GM19455 (cell line): ENCODE results near the gene RAB44.
"Not testable (repeated sequence)": the region's sequence is repeated elsewhere in the genome, so short reads cannot be mapped to it uniquely, and the experiment has no call there.

Source experiments
- ATAC-seq: cut with Tn5 transposase; IDR thresholded peaks from one replicate; pipeline ENCODE4 v1.9.1; 2021; ENCODE audit not compliant: unreplicated experiment

Gene RAB44, protein sequence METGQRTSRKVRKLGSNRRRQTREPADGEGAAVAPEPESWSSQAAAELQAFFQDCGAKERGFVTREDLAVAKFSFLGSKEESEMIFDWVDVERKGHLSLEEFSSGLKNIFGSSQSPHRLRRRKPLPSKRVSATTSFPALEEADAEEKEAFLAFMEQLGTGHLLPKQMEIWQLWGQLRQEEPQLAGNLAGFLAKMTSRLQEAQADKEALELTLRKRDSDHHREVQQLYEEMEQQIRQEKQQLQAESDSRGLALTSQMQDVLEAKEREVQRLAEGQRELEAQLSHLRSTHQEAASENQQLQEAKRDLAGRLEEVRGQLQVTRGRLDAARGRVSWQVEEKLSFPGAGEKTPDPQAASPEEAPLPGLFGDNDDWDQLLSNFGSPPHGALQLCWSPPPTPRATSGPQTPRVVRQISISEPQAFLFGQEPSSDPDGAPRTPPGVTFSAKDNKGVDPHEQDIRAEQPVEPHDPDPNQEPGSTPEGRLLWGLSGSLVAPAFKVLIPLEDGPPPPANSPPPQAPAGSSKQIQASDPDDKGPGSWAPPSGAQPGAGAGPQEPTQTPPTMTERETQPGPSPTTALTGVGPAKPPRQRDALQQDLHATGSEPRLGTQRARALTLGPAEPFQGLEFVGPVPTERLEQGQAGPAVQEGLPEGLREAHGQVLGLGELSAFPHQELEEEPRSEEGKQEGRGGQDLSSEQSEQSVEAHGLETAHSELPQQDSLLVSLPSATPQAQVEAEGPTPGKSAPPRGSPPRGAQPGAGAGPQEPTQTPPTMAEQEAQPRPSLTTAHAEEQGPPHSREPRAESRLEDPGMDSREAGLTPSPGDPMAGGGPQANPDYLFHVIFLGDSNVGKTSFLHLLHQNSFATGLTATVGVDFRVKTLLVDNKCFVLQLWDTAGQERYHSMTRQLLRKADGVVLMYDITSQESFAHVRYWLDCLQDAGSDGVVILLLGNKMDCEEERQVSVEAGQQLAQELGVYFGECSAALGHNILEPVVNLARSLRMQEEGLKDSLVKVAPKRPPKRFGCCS

DNA sequence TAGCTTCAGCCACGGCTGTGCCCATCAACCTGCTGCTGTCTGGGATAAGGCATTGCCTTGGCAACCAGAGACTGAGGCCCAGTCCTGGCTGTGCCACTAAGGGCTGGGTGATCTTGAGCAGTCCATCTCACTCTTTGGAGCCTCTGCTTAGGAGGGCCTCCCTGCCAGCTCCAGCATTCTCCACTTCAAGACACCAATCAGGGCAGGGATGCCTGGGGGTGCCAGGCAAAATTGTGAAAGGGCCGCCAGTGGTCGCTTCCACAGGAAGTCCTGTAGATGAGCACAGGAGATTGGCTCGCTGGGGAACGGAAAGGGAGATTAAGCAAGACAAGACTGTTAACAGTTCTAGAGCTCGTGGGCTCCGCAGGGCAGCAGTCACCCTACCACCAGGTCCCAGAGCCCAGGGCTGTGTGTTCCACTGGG lies at the start of gene RAB44:
TSS of gene RAB44 (plus strand) at position 346 of the 423 bp plus-strand sequence. CDS start 6,410 bp downstream, outside the sequence.
- ATAC-seq, result no peak

DNA sequence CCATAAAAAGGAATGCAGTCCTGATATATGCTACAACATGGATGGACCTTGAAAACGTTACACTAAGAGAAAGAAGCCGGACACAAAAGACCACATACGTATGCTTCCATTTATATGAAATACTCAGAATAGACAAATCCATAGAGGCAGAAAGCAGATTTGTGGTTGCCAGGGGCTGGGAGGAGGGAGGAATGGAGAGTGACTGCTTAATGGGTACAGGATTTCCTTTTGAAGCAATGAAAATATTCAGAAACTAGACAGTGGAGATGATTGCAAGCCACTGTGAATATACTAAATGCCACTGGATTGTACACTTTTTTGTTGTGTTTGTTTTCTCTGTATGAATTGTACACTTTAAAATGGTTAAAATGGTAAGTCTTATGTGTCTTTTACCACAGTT lies 48.5 kb upstream of the RAB44 start:
- no peak for ATAC-seq

DNA sequence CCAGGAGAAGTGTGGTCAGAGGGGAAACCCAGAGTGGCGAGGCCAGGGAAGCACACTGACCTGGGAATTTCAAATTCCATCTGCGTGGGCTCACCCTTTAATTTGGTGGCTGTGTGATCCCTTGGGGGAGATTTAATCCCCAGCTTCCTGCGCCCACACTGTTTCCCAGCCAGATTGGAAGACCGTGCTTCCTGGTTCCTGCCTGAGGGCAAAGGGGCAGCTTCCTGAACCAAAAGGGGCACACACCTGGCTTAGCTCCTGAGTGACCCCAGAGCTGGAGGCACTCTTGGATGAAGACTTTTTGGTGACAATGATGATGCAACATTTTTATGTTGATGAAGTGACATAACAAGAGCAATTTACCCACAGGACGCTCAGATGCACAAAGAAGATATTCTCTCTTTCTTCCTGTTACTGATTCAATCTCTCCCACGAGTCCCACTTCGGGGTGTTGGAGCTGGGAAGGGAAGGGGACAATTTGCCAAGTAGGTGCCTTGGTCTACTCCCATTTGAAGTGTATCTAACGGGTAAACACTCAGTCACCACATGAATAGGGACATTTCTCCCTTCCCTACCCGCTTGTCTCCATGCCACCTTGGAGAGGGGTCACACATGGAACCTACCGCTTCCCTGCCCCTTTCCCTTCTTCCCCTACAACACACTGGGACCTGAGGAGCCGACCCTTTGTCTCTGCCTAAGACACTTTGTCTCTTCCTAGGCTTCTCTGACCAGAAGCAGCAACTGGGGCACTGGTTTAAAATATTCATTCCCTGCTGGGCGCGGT lies 47.7 kb upstream of the RAB44 start:
- ATAC-seq, result no peak

DNA sequence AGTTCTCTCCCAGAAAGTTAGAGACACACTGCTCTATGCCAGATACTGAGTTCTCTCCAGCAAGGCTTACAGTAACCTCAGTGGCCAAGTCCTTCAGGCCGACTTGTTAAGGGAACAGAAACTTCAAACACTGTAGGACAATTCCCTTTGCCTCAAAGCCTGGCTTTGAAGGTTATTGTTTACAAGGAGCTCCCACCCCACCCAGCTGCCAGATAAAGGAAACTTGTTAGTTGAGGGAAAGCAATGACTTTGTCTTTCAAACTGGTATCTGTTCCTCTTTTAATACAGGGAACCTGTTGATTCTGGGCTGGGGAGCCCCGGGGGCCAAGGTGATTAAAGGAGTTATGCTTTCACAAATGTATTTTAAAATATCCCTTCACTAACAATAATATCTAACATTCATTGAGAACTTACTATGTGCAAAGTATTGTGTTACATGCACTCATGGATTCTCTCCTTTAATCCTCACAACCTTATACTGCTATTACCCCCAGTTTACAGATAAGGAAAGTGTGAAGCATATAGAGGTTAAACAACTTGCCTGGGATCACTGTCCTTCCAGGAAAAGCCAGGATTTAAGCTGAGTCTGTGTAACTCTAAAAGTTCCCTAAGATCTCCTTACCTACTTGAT lies 46.7 kb upstream of the RAB44 start:
- ATAC-seq, result no peak

DNA sequence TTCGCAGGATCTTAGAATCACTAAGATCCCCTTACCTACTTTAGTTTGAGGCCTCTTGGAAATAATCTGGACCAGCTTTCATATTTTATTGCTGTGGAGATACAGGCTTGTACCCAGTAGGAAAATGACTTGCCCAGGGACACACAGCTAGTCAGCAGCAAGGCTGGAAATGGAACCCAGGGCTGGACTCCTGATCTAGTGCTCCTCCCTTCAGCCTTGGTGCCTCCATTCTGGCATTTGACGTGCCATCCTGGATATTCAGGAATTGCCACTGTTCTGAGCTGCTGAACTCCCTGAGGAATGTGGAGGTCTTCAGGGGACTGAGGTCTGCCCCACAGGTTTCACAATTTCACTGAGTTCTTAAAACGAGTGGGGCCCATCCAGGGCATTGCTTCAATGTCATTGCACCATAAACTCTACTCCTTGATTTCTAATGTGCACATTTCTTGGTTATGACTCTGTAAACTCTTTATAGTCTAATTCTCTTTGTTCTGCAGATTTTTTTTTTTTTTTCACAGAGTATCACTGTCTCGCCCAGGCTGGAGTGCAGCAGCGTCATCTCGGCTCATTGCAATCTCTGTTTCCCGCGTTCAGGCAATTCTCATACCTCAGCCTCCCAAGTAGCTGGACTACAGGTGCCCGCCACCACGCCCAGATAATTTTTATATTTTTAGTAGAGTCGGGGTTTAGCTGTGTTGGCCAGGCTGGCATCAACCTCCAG lies 45.8 kb upstream of the RAB44 start:
- ATAC-seq, result no peak

DNA sequence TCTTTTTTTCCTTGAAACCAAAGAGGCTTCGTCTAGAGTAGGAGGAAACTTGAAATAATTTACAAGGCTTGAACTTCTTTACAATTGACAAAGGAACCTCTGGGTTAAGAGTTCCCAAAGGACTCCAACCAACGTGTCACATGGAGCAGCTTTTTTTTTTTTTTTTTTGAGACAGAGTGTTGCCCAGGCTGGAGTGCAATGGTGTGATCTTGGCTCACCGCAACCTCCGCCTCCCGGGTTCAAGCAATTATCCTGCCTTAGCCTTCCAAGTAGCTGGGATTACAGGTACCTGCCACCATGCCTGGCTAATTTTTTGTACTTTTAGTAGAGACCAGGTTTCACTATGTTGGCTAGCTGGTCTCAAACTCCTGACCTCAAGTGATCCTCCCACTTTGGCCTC lies 43.2 kb upstream of the RAB44 start:
- ATAC-seq, result not testable (repeated sequence)

DNA sequence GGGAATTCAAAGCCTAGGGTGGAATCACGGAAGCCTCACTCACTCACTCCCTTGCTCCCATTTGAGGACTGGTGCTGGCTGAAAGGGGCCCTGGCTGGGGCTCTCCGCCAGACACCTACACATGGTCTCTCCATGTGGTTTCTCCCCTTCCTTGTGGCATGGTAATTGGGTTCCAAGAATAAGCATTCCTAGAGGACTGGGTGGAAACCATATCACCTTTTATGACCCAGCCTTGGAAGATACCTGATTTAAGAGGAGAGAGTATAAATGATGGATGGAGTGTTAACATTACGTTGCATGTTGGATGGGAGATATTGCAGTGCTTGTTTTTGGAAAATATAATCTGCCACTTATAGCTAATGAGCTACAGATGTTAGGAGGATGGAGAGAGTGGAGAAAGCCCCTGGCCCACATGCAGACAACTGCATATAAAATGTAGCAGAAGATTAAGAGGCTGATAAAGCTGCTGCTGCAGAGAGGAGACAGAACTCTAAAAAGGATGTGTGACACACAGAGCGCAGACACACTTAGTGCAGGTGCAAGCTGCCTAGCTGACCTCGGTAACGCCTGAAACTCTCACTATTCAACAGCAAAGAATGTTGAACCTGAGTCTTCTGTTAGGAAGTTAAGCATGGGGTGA lies 42.4 kb upstream of the RAB44 start:
- no peak for ATAC-seq

DNA sequence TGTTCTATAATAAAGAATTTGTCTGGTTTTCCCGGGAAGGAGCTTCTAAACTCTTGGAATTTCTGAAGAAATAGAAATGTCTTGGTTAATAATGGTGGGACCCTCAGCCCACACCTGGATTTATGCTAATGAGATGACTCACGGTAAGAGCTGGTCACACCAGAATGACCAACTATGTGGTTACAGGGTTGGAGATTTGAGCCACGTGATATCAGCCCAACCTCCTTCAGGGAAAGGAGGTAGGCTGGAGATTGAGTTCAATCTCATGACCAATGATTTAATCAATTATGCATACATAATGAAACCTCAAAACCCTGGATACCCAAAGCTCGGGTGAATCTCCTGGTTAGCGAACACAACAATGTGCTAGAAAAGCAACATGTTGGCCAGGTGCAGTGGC lies 41.2 kb upstream of the RAB44 start:
- ATAC-seq, result no peak

DNA sequence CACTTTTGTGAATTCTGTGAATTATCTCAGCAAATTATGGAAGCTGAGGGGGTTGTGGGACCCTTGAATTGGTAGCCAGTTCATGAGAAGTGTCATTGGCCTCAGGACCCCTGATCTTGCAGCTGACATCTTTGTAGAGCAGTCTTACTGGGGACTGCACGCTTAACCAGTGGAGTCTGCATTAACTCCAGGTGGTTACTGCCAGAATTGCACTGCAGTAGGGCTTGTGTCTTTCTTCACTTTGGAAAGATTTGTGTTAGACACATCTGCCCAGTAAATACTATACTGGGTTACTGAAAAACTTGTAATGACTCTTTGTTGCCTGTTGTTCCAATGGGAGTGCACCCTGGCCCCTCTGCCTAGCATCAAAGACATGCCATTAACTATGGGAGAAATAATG lies 40.4 kb upstream of the RAB44 start:
- no peak for ATAC-seq

DNA sequence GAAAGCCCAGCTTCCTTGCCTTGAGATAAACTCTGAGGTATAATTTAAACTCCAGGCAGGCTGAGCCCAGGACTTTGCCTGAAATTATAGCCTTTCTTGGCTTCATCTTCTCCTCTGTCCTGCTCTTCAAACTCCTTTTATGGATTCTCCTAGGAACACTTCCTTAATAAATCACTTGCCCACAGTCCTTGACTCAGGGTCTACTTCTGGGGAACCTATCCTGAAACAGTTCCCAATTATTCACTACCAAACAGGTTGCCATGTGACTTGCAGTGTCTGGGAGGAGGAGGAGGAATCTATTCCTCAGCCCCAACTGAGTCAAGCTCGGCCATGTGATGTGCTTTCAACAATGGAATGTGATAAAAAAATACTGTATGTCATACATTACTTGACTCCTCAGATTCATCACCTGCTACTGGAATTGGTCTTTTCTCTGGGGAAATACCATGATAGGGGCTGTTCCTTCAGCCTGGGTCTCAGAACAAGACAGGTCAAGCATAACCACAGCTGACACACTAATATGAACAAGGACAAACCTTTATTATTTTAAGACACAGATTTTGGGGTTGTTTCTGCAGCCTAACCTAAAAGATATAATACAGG lies 39.6 kb upstream of the RAB44 start:
- ATAC-seq, result no peak

DNA sequence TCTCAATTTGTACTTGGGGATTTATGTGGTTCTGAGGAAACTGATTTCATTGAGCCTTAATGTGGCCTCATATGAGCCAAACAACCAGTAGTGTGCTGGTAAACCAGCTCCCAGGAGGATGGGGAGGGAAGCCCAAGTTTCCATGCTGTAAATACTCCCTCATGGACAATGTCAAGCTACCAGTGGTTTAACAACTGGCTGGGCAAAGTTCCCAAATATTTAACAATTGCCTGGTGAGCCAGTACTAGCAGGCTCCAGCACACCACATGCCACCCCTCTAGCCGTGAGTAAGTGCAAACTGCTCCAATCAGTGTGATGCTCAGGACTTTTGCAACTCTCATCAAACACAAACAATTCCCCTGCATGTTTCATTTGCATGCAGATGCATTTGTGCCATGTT lies 38.4 kb upstream of the RAB44 start:
- no peak for ATAC-seq

DNA sequence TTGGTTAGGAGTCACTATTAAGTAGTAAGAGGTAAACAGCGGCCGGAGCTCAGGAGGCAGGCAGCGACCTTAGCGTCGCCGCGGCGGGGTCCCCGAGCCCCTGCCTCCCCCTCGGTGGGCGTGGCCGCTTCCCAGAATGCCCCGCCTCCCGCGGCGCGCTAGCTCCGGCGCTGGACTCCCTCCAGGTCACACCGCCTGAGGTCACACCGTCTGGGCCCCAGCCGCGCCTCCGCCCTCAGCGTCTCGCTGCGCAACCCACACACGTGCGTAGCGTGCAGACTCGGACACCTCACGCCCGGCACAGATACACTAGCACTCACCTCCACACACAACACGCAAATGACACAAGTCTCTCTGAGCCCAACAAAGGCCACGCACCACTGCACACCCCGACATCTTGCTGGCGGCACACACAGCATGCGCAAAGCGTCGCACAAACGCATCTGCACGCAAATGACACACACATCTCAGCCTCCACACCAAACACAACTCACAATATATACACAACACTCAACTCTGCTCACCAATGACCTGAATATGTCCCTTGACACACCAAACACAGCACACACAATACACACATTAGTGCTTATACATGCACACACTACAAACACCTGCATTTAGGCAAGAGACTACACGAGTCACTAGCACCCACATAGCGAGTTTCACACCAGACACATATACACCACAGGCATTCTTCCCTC lies 36.7 kb upstream of the RAB44 start:
- ATAC-seq, result no peak

DNA sequence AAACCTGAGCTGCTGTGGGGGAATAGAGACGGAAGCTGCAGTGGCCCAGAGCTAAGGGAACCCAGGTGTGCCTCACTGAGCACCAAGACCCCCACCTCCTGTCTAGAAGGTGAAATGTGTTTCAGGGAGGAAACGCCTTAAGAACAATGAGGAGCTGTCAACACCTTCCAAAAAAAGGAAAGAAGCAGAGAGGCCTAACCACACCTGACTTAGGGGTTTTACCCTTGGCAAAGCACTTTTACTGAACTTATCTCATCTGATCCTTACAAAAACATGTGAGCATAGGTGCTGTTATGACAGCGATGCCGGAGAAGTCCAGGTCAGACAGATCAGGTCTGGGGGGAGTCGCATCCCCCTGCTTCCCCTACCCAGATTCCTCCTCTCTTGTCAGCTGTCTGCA lies 35.2 kb upstream of the RAB44 start:
- ATAC-seq, result no peak

DNA sequence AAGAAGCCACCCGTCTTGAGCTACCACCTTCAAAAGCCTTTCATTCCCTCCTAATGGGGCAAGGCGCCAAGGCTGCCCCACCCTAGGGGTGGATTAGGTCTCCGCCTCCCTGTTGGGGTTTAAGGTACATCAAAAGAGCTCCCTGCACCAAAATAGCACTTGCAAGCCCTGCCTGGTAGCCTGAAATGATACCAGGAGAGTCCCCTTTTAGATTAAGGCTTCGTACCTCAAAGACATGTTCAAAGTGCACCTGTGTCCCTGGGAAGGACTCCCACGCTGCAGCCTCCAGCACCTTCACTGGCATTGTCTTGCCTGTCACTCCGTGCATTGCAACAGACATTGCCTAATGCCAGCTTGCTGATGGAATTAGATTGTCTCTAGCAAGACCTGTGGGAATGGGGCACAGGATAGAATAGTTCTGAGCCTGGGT lies 34.8 kb upstream of the RAB44 start:
- no peak for ATAC-seq

DNA sequence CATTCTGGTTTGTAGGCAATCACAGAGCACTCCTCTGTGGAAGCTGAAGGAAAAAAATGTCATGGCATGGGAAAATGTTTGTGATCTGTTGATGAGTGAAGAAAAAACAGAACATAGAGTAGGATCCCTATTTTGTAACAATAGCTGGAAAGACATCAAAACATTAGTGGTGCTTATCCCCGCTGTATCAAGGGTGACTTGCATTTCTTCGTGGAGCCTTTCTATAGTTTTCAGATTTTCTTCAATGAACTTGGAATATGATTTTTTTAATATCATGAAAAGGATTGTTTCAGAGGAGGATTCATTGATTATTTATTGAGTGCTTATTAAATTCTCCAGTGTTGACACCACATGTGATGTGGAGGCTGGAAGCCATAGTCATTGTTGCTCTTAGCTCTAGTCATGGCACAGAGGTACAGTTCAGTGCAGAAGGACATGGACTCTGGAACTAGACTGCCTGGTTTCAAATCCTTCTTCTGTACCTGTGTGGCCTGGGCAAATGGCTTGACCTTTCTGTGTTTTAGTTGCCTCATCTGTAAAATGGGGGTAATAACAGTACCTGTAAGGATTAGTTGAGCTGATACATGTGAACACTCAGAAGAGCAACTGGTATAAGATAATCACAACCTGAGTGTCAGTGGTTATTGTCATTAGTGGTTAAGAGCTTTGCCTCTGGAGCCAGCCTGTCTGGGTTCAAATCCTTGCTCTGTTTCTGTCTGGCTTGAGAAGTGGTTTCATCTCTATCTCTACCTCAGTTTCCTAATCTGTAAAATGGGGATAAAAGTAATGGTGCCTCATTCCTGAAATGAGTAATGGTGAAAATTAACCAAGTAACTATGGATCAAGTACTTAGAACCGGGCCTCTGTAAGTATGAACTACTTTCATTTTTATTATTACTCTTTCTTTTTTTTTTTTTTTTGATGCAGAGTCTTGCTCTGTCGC lies 33.9 kb upstream of the RAB44 start:
- no peak for ATAC-seq

DNA sequence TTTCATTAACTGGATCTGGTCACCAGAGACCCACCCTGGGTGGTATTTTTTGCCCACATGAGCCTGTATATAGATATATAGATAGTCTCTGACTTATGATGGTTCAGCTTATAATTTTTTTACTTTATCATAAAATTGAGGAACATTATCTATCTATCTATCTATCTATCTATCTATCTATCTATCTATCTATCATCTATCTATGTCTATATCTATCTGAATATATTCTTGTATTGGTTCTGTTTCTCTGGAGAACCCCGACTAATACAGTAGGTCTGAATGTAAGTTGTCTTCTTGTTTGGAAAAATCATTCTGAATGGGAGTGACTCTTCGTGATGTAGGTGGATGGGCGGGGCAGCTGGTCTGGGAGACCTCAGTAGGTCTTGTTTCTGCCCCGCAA lies 32.4 kb upstream of the RAB44 start:
- ATAC-seq, result no peak

DNA sequence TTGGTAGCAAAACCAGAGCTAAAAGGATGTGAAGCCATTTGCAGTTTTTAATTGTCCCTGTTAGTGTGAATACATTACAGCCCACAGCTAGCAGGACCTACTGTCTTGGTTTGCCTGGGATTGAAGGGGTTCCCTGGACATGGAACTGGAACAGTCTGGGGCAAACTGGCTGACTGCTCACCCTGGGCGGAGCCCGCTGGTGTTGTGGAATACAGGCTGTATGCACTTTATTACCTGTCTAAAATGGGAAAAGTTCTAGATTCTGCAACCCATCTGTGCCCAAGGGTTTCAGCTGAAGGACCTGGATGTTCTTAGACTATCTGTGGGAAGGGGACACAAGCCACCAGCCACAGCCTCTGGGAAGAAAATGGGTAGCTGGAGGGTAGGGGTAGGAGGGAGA lies 31.3 kb upstream of the RAB44 start:
- no peak for ATAC-seq
